Stimulated activated CD8-positive, alpha-beta memory T cell treated with anti-CD3 and anti-CD28 coated beads, Interleukin-4, amount 100 ng/mL, for 48 hours (primary cell): Measurements from ENCODE around the gene MYO3A.

Experiments used
- DNase-seq: peaks from one replicate; pipeline ENCODE4 v3.0.0-alpha.2; 2020

Gene MYO3A, protein sequence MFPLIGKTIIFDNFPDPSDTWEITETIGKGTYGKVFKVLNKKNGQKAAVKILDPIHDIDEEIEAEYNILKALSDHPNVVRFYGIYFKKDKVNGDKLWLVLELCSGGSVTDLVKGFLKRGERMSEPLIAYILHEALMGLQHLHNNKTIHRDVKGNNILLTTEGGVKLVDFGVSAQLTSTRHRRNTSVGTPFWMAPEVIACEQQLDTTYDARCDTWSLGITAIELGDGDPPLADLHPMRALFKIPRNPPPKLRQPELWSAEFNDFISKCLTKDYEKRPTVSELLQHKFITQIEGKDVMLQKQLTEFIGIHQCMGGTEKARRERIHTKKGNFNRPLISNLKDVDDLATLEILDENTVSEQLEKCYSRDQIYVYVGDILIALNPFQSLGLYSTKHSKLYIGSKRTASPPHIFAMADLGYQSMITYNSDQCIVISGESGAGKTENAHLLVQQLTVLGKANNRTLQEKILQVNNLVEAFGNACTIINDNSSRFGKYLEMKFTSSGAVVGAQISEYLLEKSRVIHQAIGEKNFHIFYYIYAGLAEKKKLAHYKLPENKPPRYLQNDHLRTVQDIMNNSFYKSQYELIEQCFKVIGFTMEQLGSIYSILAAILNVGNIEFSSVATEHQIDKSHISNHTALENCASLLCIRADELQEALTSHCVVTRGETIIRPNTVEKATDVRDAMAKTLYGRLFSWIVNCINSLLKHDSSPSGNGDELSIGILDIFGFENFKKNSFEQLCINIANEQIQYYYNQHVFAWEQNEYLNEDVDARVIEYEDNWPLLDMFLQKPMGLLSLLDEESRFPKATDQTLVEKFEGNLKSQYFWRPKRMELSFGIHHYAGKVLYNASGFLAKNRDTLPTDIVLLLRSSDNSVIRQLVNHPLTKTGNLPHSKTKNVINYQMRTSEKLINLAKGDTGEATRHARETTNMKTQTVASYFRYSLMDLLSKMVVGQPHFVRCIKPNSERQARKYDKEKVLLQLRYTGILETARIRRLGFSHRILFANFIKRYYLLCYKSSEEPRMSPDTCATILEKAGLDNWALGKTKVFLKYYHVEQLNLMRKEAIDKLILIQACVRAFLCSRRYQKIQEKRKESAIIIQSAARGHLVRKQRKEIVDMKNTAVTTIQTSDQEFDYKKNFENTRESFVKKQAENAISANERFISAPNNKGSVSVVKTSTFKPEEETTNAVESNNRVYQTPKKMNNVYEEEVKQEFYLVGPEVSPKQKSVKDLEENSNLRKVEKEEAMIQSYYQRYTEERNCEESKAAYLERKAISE (N-terminal part only)

DNA sequence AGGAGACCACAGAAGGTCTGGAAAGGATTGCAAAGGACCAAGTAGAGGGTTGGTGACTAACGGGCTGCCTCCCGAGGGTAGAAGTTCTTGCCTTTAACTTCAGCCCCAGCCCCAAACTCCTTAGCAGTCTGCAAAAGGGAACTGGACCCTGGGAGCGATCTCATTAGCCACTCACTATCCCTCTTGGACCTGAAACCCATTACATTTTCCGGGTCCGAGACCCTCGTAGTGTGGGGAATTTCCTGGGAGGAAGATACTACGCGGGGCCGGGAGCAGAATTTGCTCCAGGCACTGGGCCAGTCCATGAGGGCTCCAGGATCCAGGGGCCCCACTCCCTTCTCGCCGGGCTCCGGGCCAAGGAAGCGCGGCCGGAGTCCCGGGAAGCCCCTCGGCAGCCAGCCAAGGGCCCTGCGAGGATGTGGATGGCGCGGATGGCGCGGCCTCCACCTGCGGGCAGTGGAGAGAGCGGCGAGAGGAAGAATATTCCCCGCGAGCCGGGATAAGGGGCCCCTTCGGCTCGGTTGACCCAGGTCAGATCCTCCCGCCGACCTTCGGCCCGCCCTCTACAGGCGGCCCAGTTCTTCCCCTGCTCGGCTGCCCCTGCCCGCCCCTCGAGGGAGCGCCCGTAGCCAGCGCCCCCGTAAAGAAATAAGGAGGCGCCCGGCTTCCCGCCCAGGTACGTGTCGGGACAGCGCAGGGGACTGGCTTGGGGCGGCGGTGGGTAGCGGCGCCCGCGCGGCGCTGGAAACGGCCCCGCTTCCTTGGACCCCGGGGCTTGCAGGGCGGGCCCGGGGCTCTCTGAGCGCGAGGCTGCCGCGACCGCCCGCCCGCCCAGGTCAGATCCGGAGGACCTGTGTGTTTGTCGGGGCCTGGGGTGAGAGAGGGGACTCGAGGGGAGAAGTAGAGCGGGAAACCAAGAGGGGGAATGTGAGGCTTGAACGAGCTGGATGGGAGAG lies at the start of gene MYO3A:
TSS of gene MYO3A (plus strand) at position 577 of the 956 bp plus-strand sequence. CDS start 17,882 bp downstream, outside the sequence.
- no peak for DNase-seq

DNA sequence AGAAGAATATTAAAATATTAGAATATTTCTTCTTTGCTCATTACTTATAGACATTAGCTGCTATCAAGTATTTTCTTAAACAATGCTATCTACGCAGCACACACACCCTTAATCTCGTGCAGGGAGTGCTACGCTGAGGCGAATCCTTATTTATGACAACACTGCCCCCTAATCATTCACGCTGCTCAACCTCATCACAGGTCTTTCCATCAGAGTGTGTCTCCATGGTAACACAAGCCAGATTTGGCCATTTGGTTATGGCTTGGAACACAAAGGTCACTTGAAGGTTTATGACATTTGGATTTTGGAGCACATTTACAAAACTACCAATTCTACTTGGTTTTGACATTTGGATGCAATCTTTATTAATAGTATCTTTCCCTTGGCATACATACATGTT lies 45.4 kb upstream of the MYO3A start:
- no peak for DNase-seq

DNA sequence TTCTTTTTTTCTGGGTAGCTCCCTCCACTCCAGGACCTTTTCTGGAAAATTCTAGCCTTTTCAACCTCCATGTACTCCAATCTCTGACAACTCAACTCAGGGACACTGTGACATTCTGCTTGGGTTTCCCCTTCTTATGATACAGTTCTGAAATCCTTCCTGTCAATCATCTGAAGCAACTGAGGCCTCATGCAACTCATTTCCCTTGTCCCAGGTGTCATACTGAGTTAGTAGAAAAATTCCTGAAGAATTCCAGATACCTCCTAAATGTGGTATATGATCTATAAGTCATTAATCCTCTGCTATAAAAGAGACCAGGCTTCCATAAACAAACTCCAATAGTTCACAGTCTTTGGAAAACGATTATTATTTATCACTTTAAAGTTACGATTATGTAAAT lies 43.0 kb upstream of the MYO3A start:
- DNase-seq, result no peak

DNA sequence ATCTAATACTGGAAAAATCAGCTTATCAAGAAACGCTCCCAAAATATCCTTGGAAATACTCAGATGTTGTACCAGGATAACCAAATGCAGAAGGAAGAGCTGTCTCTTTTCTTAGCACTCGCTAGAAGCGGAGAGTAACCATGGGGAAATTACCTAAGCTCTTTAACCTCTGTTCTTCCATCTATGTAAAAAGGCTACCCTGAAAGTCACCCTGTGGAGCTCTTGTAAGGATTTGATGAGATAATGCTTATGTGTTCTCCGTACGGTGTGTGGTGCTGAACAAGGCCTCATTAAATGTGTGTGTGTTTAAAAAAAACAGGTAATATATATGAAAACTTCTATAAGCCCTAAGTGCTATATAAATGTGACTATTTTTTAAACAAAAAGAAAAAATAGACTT lies 38.2 kb upstream of the MYO3A start:
- DNase-seq, result no peak

DNA sequence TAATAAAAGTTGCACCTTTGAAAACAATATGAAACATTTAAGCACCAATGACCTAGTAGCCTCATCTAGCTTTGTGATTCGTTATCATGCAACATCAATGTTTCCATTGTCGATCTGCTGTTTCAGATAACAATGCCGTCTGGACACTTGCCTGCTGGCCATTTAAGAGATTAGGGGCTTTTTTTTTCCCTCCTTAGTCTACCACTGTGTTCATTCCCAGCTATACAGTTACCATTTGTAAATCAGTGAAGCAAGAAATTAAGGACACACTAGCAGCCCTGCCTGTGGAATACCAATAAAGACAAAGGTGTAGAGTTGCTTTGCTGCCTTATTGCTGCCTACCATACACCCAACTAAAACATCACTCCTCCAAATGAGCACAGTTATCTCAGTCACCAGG lies 37.6 kb upstream of the MYO3A start:
- DNase-seq, result no peak

DNA sequence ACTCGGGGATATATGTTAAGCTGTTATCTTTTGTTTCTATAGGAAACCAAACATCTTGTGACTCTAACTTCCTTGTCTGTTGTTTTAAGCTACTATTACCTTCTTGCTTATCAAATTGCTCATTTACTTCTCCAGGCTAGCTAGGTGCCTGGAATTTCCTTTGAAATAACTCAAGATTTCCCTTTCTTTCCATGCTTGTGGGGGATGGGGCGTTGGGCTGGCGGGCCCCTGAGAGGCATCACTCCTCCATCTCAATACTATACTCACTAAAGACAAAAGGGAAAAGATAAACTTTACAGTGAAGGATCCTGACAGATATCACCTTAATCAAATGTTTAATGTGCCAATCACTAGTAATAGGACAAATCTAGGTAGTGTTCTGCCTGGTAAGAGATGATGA lies 34.7 kb upstream of the MYO3A start:
- DNase-seq, result no peak

DNA sequence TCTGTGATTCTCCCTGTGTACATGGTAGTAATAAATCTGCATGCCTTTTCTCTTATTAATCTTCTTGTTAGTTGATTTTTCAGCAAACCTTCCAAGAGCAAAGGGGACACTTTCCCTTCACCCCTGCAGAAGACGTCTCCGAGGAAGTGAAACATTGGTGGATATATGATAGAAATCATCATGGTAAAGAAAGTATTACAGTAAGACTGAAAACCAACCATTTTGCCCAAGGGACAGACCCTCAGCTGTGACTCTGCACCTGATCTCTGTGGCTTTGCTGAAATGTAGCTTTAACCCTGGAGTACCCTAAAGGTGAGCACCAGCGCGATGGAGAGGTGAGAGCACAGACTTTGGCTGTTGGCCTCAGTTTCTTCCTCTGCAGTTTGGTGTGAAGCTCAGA lies 32.8 kb upstream of the MYO3A start:
- no peak for DNase-seq

DNA sequence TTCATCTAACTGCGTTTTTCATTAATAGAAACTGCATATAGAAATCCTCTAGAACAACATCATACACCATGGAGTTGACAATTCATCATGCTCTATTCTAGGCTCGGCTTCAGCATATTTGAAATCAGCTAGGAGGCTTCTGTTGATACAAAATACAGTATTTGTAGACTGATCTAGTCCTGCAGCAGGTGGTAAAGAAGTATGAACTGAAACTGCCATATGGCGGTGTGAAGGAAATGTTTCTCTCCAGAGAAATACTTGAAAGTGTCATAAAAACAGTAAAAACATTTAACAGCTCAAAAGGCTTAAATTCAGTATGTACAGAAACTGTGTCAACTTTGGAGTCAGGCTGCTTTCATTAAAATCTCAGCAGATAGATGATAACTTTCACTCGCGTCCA lies 32.0 kb upstream of the MYO3A start:
- DNase-seq, result no peak

DNA sequence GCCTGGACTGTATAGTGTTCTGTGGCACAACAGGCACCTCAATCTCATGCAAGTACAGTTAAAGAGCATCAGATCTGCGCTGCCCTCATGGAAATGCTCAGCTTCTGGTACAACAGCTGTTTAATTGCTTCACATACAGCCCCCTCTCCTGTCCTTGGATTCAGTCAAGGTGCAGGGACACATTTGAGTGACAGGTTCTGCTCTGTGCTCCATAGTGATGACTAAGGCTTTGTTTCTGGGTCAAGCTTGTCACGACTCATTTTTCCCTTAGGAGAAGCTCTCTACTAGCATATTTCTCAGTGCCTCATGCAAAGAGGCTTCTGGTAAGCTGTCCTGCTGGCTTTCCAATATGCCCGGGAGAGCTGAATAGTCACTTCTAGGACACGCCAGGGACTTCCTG lies 26.8 kb upstream of the MYO3A start:
- DNase-seq, result no peak

DNA sequence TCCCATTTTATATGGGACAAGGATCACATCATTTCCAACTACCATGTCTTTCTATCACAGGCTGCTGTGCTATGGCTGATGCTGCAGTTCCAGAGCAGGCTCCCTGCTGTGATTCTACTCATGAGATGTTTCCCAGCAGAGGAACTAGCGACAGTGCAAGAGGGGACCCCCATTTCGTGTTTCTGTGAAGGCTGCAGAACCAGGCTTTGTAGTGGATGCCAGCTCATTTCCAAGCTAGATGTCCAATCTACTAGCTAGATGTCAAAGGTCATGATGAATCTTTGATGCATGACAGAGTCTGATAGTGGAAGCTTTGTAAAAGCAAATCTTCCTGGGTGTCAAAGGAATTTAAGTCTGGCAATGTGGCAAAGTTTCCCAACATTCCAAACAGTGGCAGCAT lies 21.2 kb upstream of the MYO3A start:
- DNase-seq, result no peak

DNA sequence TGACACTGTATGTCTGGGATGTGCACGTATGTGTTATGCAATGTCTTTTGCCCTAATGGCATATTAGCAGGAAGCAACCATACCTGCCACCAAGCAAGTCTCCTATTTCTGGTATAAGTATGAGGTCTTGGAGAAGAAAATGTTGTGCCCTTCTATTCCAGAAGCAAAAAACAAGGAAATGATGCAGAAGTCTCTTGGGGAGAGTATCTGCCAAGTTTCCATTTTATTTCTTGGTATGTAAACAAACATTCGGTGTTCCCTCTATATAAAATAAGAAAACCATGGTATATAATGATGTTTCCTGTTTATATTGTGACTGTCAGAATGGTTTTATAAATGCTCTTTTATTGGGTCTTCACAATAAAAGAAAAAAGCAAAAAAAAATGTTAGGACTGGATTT lies 19.3 kb upstream of the MYO3A start:
- no peak for DNase-seq

DNA sequence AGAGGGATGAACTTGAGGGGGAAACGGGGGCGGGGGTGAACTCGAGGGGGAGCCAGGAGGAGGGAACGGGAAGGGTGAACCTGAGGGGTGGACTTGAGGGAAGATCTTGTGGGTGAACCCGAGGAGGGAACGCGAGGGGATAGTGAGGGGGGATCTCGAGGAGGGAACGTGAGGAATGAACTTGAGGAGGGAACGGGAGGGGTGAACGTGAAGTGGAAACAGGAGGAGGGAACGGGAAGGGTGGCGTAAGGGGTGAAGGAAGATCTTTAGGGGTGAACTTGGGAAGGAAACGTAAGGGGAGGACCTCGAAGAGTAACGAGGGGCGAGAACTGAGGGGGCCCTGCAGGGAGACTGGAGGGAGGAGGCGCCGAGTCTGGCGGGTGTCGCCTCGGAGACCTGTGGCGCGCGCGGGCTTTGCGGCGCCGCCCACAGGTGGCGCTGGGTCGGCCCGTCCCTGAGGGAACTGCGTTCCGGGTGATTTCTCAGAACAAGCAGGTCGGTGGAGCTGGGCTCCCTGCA lies 651 bp downstream of the MYO3A start:
- DNase-seq, result peak; percentile 43

DNA sequence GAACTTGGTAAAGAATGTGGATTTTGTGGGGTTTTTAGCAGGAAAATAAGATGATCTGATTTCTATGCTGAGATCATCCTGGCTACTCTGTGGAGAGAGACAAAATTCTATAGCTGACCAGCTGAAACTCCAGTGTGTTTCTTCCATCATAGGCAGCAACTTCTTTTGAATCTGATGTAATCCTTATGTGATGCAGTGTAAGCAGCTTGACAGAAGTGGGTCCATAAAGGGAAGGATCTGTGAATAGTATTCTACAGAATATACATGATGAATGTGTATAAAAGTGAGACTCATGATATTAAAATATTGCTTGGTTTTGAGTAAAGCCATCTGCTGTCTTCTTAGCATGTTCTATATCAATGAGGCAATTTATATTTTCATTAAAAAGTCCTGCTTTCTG lies 4.4 kb downstream of the MYO3A start:
- no peak for DNase-seq

DNA sequence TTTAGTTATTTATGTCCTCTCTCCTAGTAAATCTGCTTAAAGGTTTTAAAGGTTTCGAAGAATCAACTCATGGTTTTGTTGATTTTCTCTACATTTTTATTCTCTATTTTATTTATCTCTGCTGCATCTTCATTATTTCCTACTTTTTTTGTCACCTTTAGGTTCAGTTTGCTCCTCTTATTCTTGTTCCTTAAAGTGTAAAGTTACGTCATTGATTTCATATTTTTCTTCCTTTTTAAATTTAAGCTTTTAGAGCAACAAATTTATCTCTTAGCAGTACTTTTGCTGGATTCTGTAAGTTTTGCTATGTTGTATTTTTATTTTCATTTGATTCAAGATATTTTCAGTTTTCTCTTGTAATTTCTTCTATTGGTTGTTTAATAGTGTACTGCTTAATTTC lies 10.7 kb downstream of the MYO3A start:
- DNase-seq, result no peak

DNA sequence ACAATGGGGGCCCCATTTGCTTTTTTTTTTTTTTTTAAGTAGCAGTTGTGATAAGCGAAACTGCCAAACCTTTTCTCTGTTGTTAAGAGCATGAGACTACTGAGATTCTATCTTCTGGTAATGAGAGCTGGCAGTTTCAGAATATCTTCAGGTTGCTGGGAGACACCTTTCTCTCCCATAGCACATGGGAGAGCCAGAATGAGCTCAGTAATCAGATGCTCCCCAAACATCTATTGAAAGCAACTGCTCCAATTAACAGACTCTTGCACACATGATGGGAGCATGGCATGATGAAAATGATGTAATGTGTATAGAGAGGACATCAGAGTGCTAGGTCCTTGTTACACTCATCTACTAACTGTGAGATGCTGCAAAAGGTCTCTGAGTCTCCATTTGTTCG lies 18.8 kb downstream of the MYO3A start:
- no peak for DNase-seq

DNA sequence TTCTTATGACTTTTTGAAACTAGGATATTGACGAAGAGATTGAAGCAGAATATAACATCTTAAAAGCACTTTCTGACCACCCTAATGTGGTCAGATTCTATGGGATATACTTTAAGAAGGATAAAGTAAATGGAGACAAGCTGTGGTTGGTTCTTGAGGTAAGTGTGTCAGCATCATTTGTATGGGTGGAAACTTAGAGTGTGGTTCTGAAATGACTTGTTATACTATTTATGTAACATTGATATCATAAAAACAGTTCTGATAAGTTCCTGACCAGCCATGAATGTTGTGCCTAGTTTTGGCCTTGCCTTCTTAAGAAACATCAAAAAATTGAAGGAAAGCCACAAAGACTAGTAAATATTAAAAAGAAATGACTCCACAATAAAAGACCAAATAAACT lies 20.8 kb downstream of the MYO3A start:
- no peak for DNase-seq

DNA sequence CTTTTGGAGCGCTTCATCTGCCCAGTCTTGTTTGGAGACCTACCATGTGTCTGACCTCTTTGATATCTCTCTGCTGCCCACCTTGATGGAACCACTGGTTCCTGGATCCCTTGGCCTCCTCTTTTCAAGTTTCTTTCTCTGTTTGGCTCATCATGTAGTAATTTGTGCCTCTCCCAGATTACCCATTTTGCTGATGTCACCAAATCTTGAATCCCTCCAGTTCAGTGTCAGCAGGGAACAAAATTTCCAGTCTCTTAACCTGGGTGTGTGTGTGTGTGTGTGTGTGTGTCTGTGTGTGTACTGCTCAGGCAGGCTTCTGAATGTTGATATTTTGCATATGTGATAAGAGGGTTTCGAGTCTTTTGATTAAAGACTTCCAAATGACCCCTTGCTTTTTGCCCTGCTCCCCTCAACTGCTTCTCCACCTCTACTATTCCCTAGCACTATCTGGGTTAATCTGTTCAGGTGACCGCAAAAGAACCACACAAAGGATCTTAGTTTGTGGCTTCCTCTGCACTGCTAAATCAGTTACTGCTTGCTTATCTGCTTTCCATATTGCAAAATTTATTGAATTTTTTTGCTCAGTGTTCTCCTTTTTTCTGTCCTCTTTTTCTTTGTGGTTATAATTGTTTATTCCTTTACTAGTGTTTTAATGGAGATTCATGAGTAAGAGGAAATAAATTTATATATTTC lies 25.7 kb downstream of the MYO3A start:
- DNase-seq, result no peak

DNA sequence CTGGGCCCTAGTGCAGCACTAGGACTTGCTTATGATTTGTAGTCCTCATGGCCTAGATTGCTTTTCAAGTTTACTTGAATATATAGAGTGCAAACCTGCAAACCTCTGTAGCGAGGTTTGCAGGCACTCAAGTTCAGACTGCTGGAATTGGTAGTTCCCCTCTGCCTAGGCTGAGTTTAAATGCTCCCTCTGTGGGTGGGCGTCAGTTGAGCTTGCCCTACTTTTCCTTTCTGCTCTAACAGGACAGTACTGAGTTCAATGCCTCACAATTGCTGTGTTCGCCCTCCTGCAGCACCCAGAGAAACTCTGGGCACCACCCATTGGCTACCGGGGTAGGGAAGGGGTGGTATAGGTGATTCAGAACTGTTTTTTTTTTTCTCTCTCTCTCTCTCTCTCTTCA lies 31.6 kb downstream of the MYO3A start:
- no peak for DNase-seq

DNA sequence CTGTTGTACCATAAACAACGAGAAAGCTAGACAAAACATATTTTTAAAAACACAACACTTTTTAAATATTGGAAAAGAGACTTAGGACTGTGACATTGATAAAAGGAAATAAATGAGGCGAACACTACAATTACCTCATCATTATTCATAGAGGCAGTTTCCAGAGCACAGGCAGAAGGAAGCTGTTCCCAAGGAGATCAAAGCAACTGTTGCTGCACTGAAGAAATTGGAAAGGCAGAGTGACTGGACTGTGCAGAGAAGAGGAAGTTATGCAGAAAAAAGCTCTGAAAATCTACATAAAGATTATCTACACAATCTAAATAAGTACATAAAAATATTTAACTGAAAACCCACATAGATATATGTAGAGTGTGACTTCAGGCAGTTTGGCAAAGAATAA lies 32.8 kb downstream of the MYO3A start:
- DNase-seq, result no peak

DNA sequence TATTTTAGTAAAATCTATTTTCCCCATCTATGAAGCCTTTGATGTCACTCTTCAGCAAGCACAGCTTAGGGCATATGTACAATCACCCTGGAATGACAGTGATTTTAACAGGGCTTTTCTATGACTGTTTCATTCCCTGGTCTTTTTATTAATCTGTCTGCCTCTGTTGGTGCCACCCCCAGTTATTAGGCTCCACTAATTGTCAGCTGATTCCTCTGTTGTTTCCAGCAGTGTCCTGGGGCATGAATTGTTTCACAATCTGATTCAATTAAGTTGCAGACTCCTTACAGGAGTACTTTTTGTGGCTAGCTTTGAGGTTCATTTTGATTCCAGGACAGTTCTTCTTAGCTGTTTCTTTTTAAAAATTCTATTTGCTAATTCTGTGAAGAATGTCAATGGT lies 38.6 kb downstream of the MYO3A start:
- no peak for DNase-seq

DNA sequence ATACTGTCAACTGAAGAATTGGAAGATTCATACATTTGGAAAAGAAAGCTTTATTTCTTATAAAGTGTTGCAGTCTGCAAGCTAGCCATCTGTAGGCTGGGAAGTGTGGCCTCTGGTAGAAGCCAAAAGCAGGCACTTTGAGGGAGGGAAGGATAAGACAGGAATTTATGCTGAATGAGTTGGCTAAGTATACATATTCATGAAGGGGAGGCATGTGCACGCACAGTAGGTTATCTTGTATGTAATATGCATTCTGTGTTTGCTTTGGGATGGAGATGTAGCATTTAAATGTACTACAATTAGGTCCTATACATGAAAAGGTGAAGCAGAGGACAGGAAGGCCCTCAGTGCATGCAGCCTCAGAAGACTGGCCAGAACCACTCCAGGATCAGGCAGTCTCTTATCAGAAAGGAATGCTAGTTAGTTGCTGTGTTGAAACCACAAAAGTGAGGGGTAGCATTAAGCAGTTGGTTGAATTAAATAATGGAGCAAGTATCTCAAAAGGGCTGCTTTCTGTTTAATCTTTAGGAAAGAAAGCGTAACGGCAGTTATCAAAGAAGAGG lies 40.9 kb downstream of the MYO3A start:
- DNase-seq, result no peak
